HCT116 (cell line): ENCODE results near the gene RNPEPL1. TPM values are rescaled to one million over a fixed set of nuclear protein-coding genes. Genes with fewer than 3 reads are reported as not detected.

Experiments used
- ATAC-seq: fragments of 200-7000 bp; cut with Tn5 transposase; 2 replicates; pipeline ENCODE4 v1.9.1; 2020; ENCODE audit warnings: mild to moderate bottlenecking, moderate library complexity
- BruUV-seq: library from RNA; stranded (reverse); fragments of 400-500 nt; replicated peaks from 2 replicates; lab custom pipeline; 2021; lab: Mats Ljungman, UMichigan
- CTCF ChIA-PET: fragments of 300-600 bp; sonication (Branson Sonifier 250); formaldehyde crosslinking; loops from one replicate; lab custom pipeline; 2021; ENCODE audit warnings: antibody characterized with exemption; lab: Charles Lee
- POLR2A ChIA-PET: fragments of 300-600, 350-600 bp; sonication (Branson Sonifier 250); formaldehyde crosslinking; loops from one replicate; lab custom pipeline; 2021; ENCODE audit warnings: antibody characterized with exemption; lab: Charles Lee
- RAD21 ChIA-PET, 2 experiments: fragments of 300-600 bp; sonication (Branson Sonifier 250); formaldehyde crosslinking; loops; one replicate each; lab custom pipeline; 2023; ENCODE audit warnings: low total read pairs in 2 of 2; ENCODE audit not compliant: uncharacterized antibody in 2 of 2, unreplicated experiment in 2 of 2, low non-redundant PET in 1 of 2; lab: Charles Lee
- DNase-seq: peaks from one replicate; pipeline ENCODE4 v3.0.0-alpha.2; 2010; ENCODE audit warnings: low read depth, low spot score
- H2AFZ ChIP-seq: fragments of 200-600 bp; shearing (Covaris generic), sonication (generic); 2 replicates; pipeline ENCODE4 v1.6.1; 2017; ENCODE audit warnings: low read depth, mixed run types, mixed read lengths, antibody characterized with exemption, low read length; ENCODE audit not compliant: poor library complexity, severe bottlenecking
- H3K27ac ChIP-seq: 2 replicates; pipeline ENCODE4 v1.5.1; 2012; ENCODE audit warnings: low read depth, low read length
- H3K27me3 ChIP-seq: fragments of 200-600 bp; sonication (generic); 2 replicates; pipeline ENCODE4 v1.6.1; 2016; ENCODE audit warnings: mixed run types, low read length, mixed read lengths; ENCODE audit not compliant: insufficient read depth
- H3K36me3 ChIP-seq, 2 experiments: fragments of 200-500 bp in 1 of 2; fragments of 200-600 bp in 1 of 2; sonication (Bioruptor generic) in 1 of 2; sonication (generic) in 1 of 2; 2 replicates each; pipeline versions ENCODE4 v1.5.1 to v1.6.1; 2014 to 2016; ENCODE audit warnings: low read length in 2 of 2, inconsistent platforms in 1 of 2, mixed read lengths in 1 of 2, mixed run types in 1 of 2; ENCODE audit not compliant: insufficient read depth in 2 of 2, control insufficient read depth in 1 of 2
- H3K4me1 ChIP-seq, 2 experiments: fragments of 200-600 bp in 1 of 2; sonication (generic) in 1 of 2; 2 replicates each; pipeline versions ENCODE4 v1.5.1 to v1.6.1; 2012 to 2017; ENCODE audit warnings: low read length in 2 of 2, inconsistent platforms in 1 of 2, mild to moderate bottlenecking in 1 of 2, mixed read lengths in 1 of 2, mixed run types in 1 of 2, moderate library complexity in 1 of 2; ENCODE audit not compliant: insufficient read depth in 2 of 2, control insufficient read depth in 1 of 2
- H3K4me2 ChIP-seq: fragments of 200-600 bp; sonication (generic); 2 replicates; pipeline ENCODE4 v1.6.1; 2017; ENCODE audit warnings: mixed run types, low read length, mixed read lengths
- H3K4me3 ChIP-seq, 2 experiments: fragments of 200-600 bp in 1 of 2; sonication (generic) in 1 of 2; replicated peaks in 1 of 2; 2 replicates each; pipeline ENCODE4 v1.5.1; 2011 to 2016; ENCODE audit warnings: low read length in 2 of 2, control low read depth in 1 of 2, low read depth in 1 of 2, mild to moderate bottlenecking in 1 of 2, mixed read lengths in 1 of 2, mixed run types in 1 of 2
- H3K79me2 ChIP-seq: fragments of 200-600 bp; sonication (generic); 2 replicates; pipeline ENCODE4 v1.6.1; 2017; ENCODE audit warnings: mild to moderate bottlenecking, mixed run types, low read length, moderate library complexity, mixed read lengths; ENCODE audit not compliant: insufficient read depth
- H3K9ac ChIP-seq: fragments of 200-600 bp; sonication (generic); 2 replicates; pipeline ENCODE4 v1.6.1; 2016; ENCODE audit warnings: low read length, mixed read lengths
- H3K9me2 ChIP-seq: fragments of 200-600 bp; sonication (generic), shearing (Covaris generic); 2 replicates; pipeline ENCODE4 v1.6.1; 2017; ENCODE audit warnings: mixed run types, mild to moderate bottlenecking, moderate library complexity; ENCODE audit not compliant: insufficient read depth
- H3K9me3 ChIP-seq, 2 experiments: fragments of 200-500 bp in 1 of 2; fragments of 200-600 bp in 1 of 2; sonication (Bioruptor generic) in 1 of 2; sonication (generic) in 1 of 2; 2 replicates each; pipeline ENCODE4 v1.6.1; 2014 to 2017; ENCODE audit warnings: low read length in 2 of 2, mixed read lengths in 2 of 2, inconsistent platforms in 1 of 2, low read depth in 1 of 2, mild to moderate bottlenecking in 1 of 2, mixed run types in 1 of 2, moderate library complexity in 1 of 2; ENCODE audit not compliant: control insufficient read depth in 1 of 2, insufficient read depth in 1 of 2
- H4K20me1 ChIP-seq: fragments of 200-600 bp; sonication (generic), shearing (Covaris generic); 2 replicates; pipeline ENCODE4 v1.6.1; 2017; ENCODE audit warnings: mixed run types, mild to moderate bottlenecking, moderate library complexity; ENCODE audit not compliant: insufficient read depth
- ATF3 ChIP-seq: IDR thresholded peaks from 2 replicates; pipeline ENCODE4 v1.6.1; 2012
- EGR1 ChIP-seq: IDR thresholded peaks from 2 replicates; pipeline ENCODE4 v1.6.1; 2012; ENCODE audit warnings: low read depth
- ELF1 ChIP-seq: IDR thresholded peaks from 2 replicates; pipeline ENCODE4 v1.6.1; 2012; ENCODE audit warnings: low read depth, borderline replicate concordance
- EZH2 ChIP-seq: fragments of 200-600 bp; sonication (generic); IDR thresholded peaks from 2 replicates; pipeline ENCODE4 v1.6.1; 2017; ENCODE audit warnings: antibody characterized with exemption, mixed run types
- POLR2AphosphoS5 ChIP-seq: IDR thresholded peaks from 2 replicates; pipeline ENCODE4 v1.6.1; 2011; ENCODE audit warnings: mild to moderate bottlenecking, low read depth, low read length, moderate library complexity
- RAD21 ChIP-seq: IDR thresholded peaks from 2 replicates; pipeline ENCODE4 v1.6.1; 2012; ENCODE audit warnings: low read depth, mild to moderate bottlenecking
- REST ChIP-seq: IDR thresholded peaks from 2 replicates; pipeline ENCODE4 v1.6.1; 2012; ENCODE audit warnings: low read depth
- YY1 ChIP-seq: IDR thresholded peaks from 2 replicates; pipeline ENCODE4 v1.6.1; 2011; ENCODE audit warnings: low read length, low read depth, moderate library complexity, mild to moderate bottlenecking; ENCODE audit not compliant: insufficient replicate concordance; ENCODE audit errors: extremely low read depth
- ZFX ChIP-seq: fragments of 450-650 bp; IDR thresholded peaks from 2 replicates; pipeline ENCODE4 v1.6.1; 2017
- ZNF274 ChIP-seq: fragments of 200-500 bp; sonication (Bioruptor generic); IDR thresholded peaks from 2 replicates; pipeline ENCODE4 v1.6.1; 2014; ENCODE audit warnings: mild to moderate bottlenecking, low read depth, low read length, inconsistent platforms
- intact Hi-C: fragments of 100-400 bp; cut with micrococcal nuclease; formaldehyde crosslinking; loops from 2 replicates; pipeline ENCODE4 v1.10.0; 2022
- total RNA-seq: library from RNA; stranded (reverse); gene quantifications from one replicate; pipeline ENCODE4 v1.2.1, GENCODE V29; 2021; ENCODE audit not compliant: unreplicated experiment
- TF ChIP-seq, protein P1 (sequence below): IDR thresholded peaks from 2 replicates; pipeline ENCODE4 v1.6.1; 2011; ENCODE audit warnings: mild to moderate bottlenecking, low read length, moderate library complexity; ENCODE audit not compliant: insufficient replicate concordance; ENCODE audit errors: extremely low read depth

The RNPEPL1 gene
- total RNA-seq, 1 experiment from 2014 or later = 49.7 TPM

- Histone ChIP-seq H3K9ac (no peak within 1 kb of the TSS), H3K4me2 (no peak within 1 kb of the TSS), H3K79me2 (no peaks in the 10 kb centered on the region), H3K36me3 (no peaks in the 10 kb centered on the region), H3K4me3 (no peak within 1 kb of the TSS), H3K27ac (no peak within 1 kb of the TSS), H3K9me3 (no peaks in the 10 kb centered on the region), H3K27me3 (no peaks in the 10 kb centered on the region), H4K20me1 (no peaks in the 10 kb centered on the region), H3K4me1 (no peaks in the 10 kb centered on the region), H2AFZ (no peak within 1 kb of the TSS), H3K9me2 (no peaks in the 10 kb centered on the region)
- ChIA-PET CTCF (no interaction called here), RAD21 (no interaction called here), POLR2A (no interaction called here)
- BruUV-seq = no TSS peak
- TF ChIP-seq YY1 (no peak), REST (no peak), POLR2AphosphoS5 (no peak), RAD21 (no peak), ZFX (no peak), ZNF274 (no peak), EGR1 (no peak), ELF1 (no peak), EZH2 (no peak), ATF3 (no peak)
- TF ChIP-seq, protein P1, sequence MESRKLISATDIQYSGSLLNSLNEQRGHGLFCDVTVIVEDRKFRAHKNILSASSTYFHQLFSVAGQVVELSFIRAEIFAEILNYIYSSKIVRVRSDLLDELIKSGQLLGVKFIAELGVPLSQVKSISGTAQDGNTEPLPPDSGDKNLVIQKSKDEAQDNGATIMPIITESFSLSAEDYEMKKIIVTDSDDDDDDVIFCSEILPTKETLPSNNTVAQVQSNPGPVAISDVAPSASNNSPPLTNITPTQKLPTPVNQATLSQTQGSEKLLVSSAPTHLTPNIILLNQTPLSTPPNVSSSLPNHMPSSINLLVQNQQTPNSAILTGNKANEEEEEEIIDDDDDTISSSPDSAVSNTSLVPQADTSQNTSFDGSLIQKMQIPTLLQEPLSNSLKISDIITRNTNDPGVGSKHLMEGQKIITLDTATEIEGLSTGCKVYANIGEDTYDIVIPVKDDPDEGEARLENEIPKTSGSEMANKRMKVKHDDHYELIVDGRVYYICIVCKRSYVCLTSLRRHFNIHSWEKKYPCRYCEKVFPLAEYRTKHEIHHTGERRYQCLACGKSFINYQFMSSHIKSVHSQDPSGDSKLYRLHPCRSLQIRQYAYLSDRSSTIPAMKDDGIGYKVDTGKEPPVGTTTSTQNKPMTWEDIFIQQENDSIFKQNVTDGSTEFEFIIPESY = no peak
- peak; percentile 46 for ATAC-seq
- intact Hi-C loops = no loop called here
- DNase-seq = no peak
Measured at GRCh38 chr2:240624950-240625621, 56.8 kb downstream of the RNPEPL1 start, which contains the start of gene GPR35. Gene GPR35, plus strand, starts transcription at chr2:240625480. Its CDS starts 4,473 bp downstream, at chr2:240629953.
